HFF-Myc (cell line): ENCODE results near the gene SH3BGRL2.
"Not testable (repeated sequence)": the region's sequence is repeated elsewhere in the genome, so short reads cannot be mapped to it uniquely, and the experiment has no call there.

Experiments
- DNase-seq: peaks from one replicate; pipeline ENCODE4 v3.0.0-alpha.2; 2011; ENCODE audit warnings: low read depth; ENCODE audit errors: extremely low read depth
- H3K4me3 ChIP-seq: replicated peaks from 2 replicates; pipeline ENCODE4 v1.5.1; 2011; ENCODE audit warnings: low read depth, mild to moderate bottlenecking, control low read depth, low read length
- TF ChIP-seq, protein P1 (sequence below): IDR thresholded peaks from 2 replicates; pipeline ENCODE4 v1.5.1; 2012; ENCODE audit warnings: mild to moderate bottlenecking, low read depth, low read length, control low read depth; ENCODE audit errors: missing control alignments

The SH3BGRL2 gene

DNA sequence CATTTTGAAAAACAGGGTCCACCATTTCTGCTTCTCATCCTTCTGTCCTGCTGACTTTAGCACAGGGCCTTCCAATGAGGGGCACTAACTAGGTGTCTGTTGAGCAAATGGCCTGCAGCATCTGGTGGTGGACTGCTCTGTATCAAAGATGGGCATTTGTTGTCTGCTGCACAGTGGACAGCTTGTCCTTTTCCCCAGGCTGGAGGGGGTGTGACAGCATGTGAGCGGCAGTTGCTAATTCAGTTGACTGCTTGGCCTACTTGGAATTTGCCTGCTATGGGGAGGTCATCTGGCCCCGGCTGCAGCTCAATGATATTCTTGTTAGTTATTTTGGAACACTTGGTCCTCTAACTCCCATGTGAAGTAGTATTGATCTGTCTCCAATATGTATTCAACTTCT is 93.7 kb downstream of the SH3BGRL2 start:
- no peak overlapping the region for H3K4me3 ChIP-seq
- TF ChIP-seq, protein P1, sequence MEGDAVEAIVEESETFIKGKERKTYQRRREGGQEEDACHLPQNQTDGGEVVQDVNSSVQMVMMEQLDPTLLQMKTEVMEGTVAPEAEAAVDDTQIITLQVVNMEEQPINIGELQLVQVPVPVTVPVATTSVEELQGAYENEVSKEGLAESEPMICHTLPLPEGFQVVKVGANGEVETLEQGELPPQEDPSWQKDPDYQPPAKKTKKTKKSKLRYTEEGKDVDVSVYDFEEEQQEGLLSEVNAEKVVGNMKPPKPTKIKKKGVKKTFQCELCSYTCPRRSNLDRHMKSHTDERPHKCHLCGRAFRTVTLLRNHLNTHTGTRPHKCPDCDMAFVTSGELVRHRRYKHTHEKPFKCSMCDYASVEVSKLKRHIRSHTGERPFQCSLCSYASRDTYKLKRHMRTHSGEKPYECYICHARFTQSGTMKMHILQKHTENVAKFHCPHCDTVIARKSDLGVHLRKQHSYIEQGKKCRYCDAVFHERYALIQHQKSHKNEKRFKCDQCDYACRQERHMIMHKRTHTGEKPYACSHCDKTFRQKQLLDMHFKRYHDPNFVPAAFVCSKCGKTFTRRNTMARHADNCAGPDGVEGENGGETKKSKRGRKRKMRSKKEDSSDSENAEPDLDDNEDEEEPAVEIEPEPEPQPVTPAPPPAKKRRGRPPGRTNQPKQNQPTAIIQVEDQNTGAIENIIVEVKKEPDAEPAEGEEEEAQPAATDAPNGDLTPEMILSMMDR: no peak
- DNase-seq: no peak

DNA sequence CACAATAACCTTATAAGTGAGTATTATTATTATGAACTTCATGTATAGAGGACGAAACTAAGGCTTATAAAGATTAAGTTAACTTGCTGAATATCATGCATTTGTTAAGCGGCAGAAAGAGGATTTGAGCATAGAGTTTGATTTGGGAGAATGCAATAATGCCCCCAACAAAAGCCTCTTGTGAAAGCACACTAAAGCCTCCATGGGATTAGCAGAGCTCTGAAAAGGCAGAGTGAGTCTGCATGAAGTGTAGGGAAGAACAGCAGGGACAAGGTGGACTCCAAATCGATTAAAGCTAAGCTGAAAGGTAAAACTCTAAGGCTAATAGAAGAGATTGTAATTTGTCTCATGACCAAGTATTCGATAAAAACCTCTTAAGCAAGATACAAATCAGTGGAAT is 100.3 kb downstream of the SH3BGRL2 start:
- TF ChIP-seq, protein P1: no peak
- DNase-seq: no peak
- H3K4me3 ChIP-seq: no peak overlapping the region

DNA sequence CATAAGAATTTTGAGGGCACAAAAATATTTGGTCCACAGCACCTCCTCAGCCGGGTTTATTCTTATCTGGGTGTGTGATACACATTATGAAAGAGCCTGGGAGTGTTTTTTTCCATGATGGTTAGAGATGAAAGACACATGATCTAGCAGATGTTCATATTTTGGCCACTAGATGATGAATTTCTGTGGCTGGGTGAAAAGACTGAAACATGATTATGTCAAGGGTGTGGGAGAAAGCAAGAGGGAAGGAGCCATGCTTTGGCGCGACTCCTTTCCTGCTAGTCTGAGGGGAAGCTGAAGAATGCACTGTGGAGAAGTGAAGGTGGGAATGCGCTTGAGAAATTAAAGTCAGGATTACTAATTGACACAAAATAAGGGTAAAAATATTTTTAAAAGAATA is 102.3 kb downstream of the SH3BGRL2 start:
- TF ChIP-seq, protein P1: no peak
- no peak for DNase-seq
- H3K4me3 ChIP-seq: no peak overlapping the region

DNA sequence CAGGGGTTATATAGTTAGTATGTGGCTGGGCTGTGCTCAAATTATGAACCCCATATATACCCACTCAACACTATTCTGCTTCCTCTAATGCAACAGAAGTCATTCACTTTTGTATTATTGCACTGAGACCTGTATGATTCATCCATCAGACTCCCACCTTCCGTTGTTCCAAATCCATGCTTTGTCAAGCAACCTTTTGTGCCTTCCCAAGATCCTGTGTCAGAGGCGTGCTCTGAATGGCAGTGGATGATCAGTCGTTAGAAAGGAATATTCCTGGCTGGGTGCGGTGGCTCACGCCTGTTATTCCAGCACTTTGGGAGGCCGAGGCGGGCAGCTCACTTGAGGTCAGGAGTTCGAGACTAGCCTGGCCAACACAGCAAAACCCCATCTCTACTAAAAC is 103.2 kb downstream of the SH3BGRL2 start:
- H3K4me3 ChIP-seq: no peak overlapping the region
- TF ChIP-seq, protein P1: no peak
- no peak for DNase-seq

DNA sequence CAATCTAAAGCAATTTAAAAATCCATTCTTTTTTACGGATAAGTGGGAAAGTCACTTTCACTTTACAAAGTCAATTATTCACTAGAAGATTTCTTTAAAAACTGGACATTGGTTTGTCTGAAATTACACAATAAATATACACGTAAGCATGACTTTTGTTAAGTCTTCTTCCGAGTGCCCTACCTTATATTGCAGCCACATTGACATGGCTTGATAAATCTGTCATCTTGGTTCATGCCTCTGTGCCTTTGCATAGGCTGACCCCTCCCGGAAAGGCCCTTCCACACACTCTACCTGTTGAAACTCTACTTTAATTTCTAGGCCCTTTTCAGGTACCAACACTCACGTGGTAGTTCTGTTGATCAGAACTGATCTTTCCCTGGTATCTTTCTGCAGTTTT is 104.1 kb downstream of the SH3BGRL2 start:
- TF ChIP-seq, protein P1: no peak
- H3K4me3 ChIP-seq: no peak overlapping the region
- DNase-seq: no peak

DNA sequence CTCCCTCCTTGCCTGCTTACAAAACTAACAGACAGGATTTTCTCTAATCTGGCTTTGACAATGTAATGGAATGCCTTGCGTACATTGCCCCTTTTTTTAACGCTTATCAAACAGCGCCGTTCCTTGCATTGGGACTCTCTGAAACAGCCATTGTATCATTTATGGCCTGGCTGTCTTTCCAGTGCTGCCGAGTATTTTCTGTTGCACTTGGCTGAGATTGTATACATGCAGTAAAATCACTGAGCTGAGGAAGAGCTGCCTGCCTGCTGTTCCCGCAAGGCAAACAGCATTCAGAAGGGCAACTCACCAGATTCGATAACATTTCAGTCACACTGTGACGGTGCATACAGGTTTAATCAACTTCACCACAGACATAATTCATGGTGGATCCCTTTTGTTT is 106.0 kb downstream of the SH3BGRL2 start:
- no peak overlapping the region for H3K4me3 ChIP-seq
- no peak for DNase-seq
- TF ChIP-seq, protein P1: no peak

DNA sequence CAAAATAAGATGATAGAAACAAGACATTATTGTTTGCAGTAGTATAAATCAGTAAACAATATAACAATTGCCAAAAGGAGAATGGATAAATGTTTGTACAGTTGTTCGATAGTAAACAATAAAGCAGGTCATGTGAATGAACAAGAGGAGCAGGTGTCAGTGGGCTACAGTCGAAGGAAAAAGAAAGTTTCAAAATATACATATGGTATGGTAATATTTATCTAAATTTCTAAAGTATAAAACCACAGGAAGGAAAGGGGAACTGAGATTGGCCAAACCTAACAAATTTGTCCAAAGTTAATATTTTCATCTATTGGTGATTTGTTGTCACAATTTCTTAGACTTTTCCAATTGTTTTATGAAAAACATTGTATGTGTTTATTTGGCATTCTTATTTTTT is 110.9 kb downstream of the SH3BGRL2 start:
- TF ChIP-seq, protein P1: no peak
- no peak overlapping the region for H3K4me3 ChIP-seq
- no peak for DNase-seq

DNA sequence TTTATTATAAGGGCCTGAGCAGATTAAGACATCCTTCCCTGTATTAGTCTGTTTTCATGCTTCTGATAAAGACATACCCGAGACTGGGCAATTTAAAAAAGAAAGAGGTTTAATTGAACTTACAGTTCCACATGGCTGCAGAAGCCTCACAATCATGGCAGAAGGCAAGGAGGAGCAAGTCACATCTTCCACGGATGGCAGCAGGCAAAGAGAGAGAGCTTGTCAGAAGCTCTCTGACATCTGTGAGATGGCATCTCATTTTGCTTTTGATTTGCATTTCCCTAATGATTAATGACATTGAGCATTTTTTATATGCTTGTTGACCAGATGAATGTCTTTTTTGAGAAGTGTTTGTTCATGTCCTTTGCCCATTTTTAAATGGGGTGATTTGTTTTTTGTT is 114.2 kb downstream of the SH3BGRL2 start:
- H3K4me3 ChIP-seq, DNase-seq: not testable (repeated sequence)

DNA sequence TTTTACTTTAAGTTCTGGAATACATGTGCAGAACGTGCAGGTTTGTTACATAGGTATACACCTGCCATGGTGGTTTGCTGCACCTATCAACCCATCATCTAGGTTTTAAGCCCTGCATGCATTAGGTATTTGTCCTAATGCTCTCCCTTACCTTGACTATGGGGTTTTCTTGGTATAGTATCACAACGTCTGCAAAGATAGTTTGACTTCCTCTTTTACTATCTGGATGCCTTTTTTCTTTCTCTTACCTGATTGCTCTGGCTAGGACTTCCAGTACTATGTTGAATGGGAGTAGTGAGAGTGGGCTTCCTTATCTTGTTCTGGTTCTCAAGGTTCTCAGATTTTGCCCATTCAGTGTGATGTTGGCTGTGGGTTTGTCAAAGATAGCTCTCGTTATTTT is 115.2 kb downstream of the SH3BGRL2 start:
- DNase-seq, H3K4me3 ChIP-seq: not testable (repeated sequence)
